HCT116 (cell line): Measurements from ENCODE around the gene DAZAP1. TPM values are rescaled to one million over a fixed set of nuclear protein-coding genes. Genes with fewer than 3 reads are reported as not detected.

Source experiments
- ATAC-seq: fragments of 200-7000 bp; cut with Tn5 transposase; 2 replicates; pipeline ENCODE4 v1.9.1; 2020; ENCODE audit warnings: mild to moderate bottlenecking, moderate library complexity
- BruUV-seq: library from RNA; stranded (reverse); fragments of 400-500 nt; replicated peaks from 2 replicates; lab custom pipeline; 2021; lab: Mats Ljungman, UMichigan
- CTCF ChIA-PET: fragments of 300-600 bp; sonication (Branson Sonifier 250); formaldehyde crosslinking; loops from one replicate; lab custom pipeline; 2021; ENCODE audit warnings: antibody characterized with exemption; lab: Charles Lee
- POLR2A ChIA-PET: fragments of 300-600, 350-600 bp; sonication (Branson Sonifier 250); formaldehyde crosslinking; loops from one replicate; lab custom pipeline; 2021; ENCODE audit warnings: antibody characterized with exemption; lab: Charles Lee
- RAD21 ChIA-PET, 2 experiments: fragments of 300-600 bp; sonication (Branson Sonifier 250); formaldehyde crosslinking; loops; one replicate each; lab custom pipeline; 2023; ENCODE audit warnings: low total read pairs in 2 of 2; ENCODE audit not compliant: uncharacterized antibody in 2 of 2, unreplicated experiment in 2 of 2, low non-redundant PET in 1 of 2; lab: Charles Lee
- DNase-seq: peaks from one replicate; pipeline ENCODE4 v3.0.0-alpha.2; 2010; ENCODE audit warnings: low read depth, low spot score
- H2AFZ ChIP-seq: fragments of 200-600 bp; shearing (Covaris generic), sonication (generic); 2 replicates; pipeline ENCODE4 v1.6.1; 2017; ENCODE audit warnings: low read depth, mixed run types, mixed read lengths, antibody characterized with exemption, low read length; ENCODE audit not compliant: poor library complexity, severe bottlenecking
- H3K27ac ChIP-seq: 2 replicates; pipeline ENCODE4 v1.5.1; 2012; ENCODE audit warnings: low read depth, low read length
- H3K27me3 ChIP-seq: fragments of 200-600 bp; sonication (generic); 2 replicates; pipeline ENCODE4 v1.6.1; 2016; ENCODE audit warnings: mixed run types, low read length, mixed read lengths; ENCODE audit not compliant: insufficient read depth
- H3K36me3 ChIP-seq, 2 experiments: fragments of 200-500 bp in 1 of 2; fragments of 200-600 bp in 1 of 2; sonication (Bioruptor generic) in 1 of 2; sonication (generic) in 1 of 2; 2 replicates each; pipeline versions ENCODE4 v1.5.1 to v1.6.1; 2014 to 2016; ENCODE audit warnings: low read length in 2 of 2, inconsistent platforms in 1 of 2, mixed read lengths in 1 of 2, mixed run types in 1 of 2; ENCODE audit not compliant: insufficient read depth in 2 of 2, control insufficient read depth in 1 of 2
- H3K4me1 ChIP-seq, 2 experiments: fragments of 200-600 bp in 1 of 2; sonication (generic) in 1 of 2; 2 replicates each; pipeline versions ENCODE4 v1.5.1 to v1.6.1; 2012 to 2017; ENCODE audit warnings: low read length in 2 of 2, inconsistent platforms in 1 of 2, mild to moderate bottlenecking in 1 of 2, mixed read lengths in 1 of 2, mixed run types in 1 of 2, moderate library complexity in 1 of 2; ENCODE audit not compliant: insufficient read depth in 2 of 2, control insufficient read depth in 1 of 2
- H3K4me2 ChIP-seq: fragments of 200-600 bp; sonication (generic); 2 replicates; pipeline ENCODE4 v1.6.1; 2017; ENCODE audit warnings: mixed run types, low read length, mixed read lengths
- H3K4me3 ChIP-seq, 2 experiments: fragments of 200-600 bp in 1 of 2; sonication (generic) in 1 of 2; replicated peaks in 1 of 2; 2 replicates each; pipeline ENCODE4 v1.5.1; 2011 to 2016; ENCODE audit warnings: low read length in 2 of 2, control low read depth in 1 of 2, low read depth in 1 of 2, mild to moderate bottlenecking in 1 of 2, mixed read lengths in 1 of 2, mixed run types in 1 of 2
- H3K79me2 ChIP-seq: fragments of 200-600 bp; sonication (generic); 2 replicates; pipeline ENCODE4 v1.6.1; 2017; ENCODE audit warnings: mild to moderate bottlenecking, mixed run types, low read length, moderate library complexity, mixed read lengths; ENCODE audit not compliant: insufficient read depth
- H3K9ac ChIP-seq: fragments of 200-600 bp; sonication (generic); 2 replicates; pipeline ENCODE4 v1.6.1; 2016; ENCODE audit warnings: low read length, mixed read lengths
- H3K9me2 ChIP-seq: fragments of 200-600 bp; sonication (generic), shearing (Covaris generic); 2 replicates; pipeline ENCODE4 v1.6.1; 2017; ENCODE audit warnings: mixed run types, mild to moderate bottlenecking, moderate library complexity; ENCODE audit not compliant: insufficient read depth
- H3K9me3 ChIP-seq, 2 experiments: fragments of 200-500 bp in 1 of 2; fragments of 200-600 bp in 1 of 2; sonication (Bioruptor generic) in 1 of 2; sonication (generic) in 1 of 2; 2 replicates each; pipeline ENCODE4 v1.6.1; 2014 to 2017; ENCODE audit warnings: low read length in 2 of 2, mixed read lengths in 2 of 2, inconsistent platforms in 1 of 2, low read depth in 1 of 2, mild to moderate bottlenecking in 1 of 2, mixed run types in 1 of 2, moderate library complexity in 1 of 2; ENCODE audit not compliant: control insufficient read depth in 1 of 2, insufficient read depth in 1 of 2
- H4K20me1 ChIP-seq: fragments of 200-600 bp; sonication (generic), shearing (Covaris generic); 2 replicates; pipeline ENCODE4 v1.6.1; 2017; ENCODE audit warnings: mixed run types, mild to moderate bottlenecking, moderate library complexity; ENCODE audit not compliant: insufficient read depth
- CBX3 ChIP-seq: IDR thresholded peaks from 2 replicates; pipeline ENCODE4 v1.6.1; 2012; ENCODE audit warnings: low read depth
- CEBPB ChIP-seq: IDR thresholded peaks from 2 replicates; pipeline ENCODE4 v1.6.1; 2012; ENCODE audit warnings: low read depth
- ELF1 ChIP-seq: IDR thresholded peaks from 2 replicates; pipeline ENCODE4 v1.6.1; 2012; ENCODE audit warnings: low read depth, borderline replicate concordance
- EZH2 ChIP-seq: fragments of 200-600 bp; sonication (generic); IDR thresholded peaks from 2 replicates; pipeline ENCODE4 v1.6.1; 2017; ENCODE audit warnings: antibody characterized with exemption, mixed run types
- EZH2phosphoT487 ChIP-seq: fragments of 200-600 bp; IDR thresholded peaks from 2 replicates; pipeline ENCODE4 v1.6.1; 2018; ENCODE audit warnings: antibody characterized with exemption, borderline replicate concordance
- JUND ChIP-seq: IDR thresholded peaks from 2 replicates; pipeline ENCODE4 v1.6.1; 2012
- POLR2A ChIP-seq: IDR thresholded peaks from 2 replicates; pipeline ENCODE4 v1.7.0; 2011; ENCODE audit warnings: borderline replicate concordance; ENCODE audit not compliant: insufficient read depth, insufficient read length; ENCODE audit errors: extremely low read depth
- POLR2AphosphoS5 ChIP-seq: IDR thresholded peaks from 2 replicates; pipeline ENCODE4 v1.6.1; 2011; ENCODE audit warnings: mild to moderate bottlenecking, low read depth, low read length, moderate library complexity
- RAD21 ChIP-seq: IDR thresholded peaks from 2 replicates; pipeline ENCODE4 v1.6.1; 2012; ENCODE audit warnings: low read depth, mild to moderate bottlenecking
- SIN3A ChIP-seq: IDR thresholded peaks from 2 replicates; pipeline ENCODE4 v1.6.1; 2012; ENCODE audit warnings: low read depth
- SP1 ChIP-seq: IDR thresholded peaks from 2 replicates; pipeline ENCODE4 v1.6.1; 2012; ENCODE audit warnings: low read depth
- SRF ChIP-seq: IDR thresholded peaks from 2 replicates; pipeline ENCODE4 v1.6.1; 2012; ENCODE audit warnings: low read depth
- TCF7L2 ChIP-seq: IDR thresholded peaks from 2 replicates; pipeline ENCODE4 v1.7.0; 2011; ENCODE audit warnings: borderline replicate concordance, inconsistent platforms; ENCODE audit not compliant: insufficient read depth, insufficient read length; ENCODE audit errors: extremely low read depth
- ZNF274 ChIP-seq: fragments of 200-500 bp; sonication (Bioruptor generic); IDR thresholded peaks from 2 replicates; pipeline ENCODE4 v1.6.1; 2014; ENCODE audit warnings: mild to moderate bottlenecking, low read depth, low read length, inconsistent platforms
- intact Hi-C: fragments of 100-400 bp; cut with micrococcal nuclease; formaldehyde crosslinking; loops from 2 replicates; pipeline ENCODE4 v1.10.0; 2022
- total RNA-seq: library from RNA; stranded (reverse); gene quantifications from one replicate; pipeline ENCODE4 v1.2.1, GENCODE V29; 2021; ENCODE audit not compliant: unreplicated experiment
- TF ChIP-seq, protein P1 (sequence below): IDR thresholded peaks from 2 replicates; pipeline ENCODE4 v1.6.1; 2011; ENCODE audit warnings: mild to moderate bottlenecking, low read length, moderate library complexity; ENCODE audit not compliant: insufficient replicate concordance; ENCODE audit errors: extremely low read depth

The DAZAP1 gene
- total RNA-seq, 1 experiment from 2014 or later = 191 TPM

DNA sequence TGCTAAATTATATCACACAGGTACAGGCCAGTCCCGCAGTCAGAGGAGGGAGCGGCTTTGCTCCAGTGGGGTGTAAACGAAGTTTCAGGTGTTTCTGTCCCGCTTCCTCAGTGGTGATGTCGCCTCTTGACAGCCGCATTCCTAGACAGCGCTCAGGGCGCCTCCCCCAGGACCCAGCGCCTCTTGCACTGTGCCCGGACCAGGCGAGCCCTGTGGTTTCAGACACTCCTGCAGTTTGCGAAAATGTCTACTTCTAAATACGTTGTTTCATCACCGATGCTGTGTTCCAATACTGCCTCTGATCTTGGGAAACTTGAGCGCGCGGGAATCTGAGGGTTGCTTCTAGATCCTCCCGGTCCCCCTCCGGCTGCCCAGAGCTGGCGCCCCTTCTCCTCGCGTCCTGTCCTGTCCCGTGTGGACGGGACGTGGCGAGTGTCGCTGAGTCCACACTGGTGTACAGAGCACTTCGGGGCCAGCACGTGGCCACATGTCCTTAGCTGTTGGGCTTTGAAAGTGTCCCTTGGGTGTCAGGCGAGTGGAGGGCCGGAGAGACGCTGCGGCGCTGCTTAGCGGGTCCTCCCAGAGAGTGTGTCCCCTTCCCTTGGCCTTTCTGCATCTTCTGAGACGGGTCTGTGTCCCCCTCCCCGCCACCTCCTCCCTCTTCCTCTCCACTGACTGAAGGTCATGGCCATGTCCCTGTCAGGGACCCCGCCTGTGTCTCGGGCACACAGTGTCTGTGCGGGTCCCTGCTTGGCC lies 16.2 kb downstream of the DAZAP1 start (continued):
- TF ChIP-seq, protein P1, sequence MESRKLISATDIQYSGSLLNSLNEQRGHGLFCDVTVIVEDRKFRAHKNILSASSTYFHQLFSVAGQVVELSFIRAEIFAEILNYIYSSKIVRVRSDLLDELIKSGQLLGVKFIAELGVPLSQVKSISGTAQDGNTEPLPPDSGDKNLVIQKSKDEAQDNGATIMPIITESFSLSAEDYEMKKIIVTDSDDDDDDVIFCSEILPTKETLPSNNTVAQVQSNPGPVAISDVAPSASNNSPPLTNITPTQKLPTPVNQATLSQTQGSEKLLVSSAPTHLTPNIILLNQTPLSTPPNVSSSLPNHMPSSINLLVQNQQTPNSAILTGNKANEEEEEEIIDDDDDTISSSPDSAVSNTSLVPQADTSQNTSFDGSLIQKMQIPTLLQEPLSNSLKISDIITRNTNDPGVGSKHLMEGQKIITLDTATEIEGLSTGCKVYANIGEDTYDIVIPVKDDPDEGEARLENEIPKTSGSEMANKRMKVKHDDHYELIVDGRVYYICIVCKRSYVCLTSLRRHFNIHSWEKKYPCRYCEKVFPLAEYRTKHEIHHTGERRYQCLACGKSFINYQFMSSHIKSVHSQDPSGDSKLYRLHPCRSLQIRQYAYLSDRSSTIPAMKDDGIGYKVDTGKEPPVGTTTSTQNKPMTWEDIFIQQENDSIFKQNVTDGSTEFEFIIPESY = no peak
- TF ChIP-seq TCF7L2 (no peak), SP1 (no peak), POLR2AphosphoS5 (no peak), ELF1 (no peak)
- TF ChIP-seq, all 23 proteins: peak for 0

DNA sequence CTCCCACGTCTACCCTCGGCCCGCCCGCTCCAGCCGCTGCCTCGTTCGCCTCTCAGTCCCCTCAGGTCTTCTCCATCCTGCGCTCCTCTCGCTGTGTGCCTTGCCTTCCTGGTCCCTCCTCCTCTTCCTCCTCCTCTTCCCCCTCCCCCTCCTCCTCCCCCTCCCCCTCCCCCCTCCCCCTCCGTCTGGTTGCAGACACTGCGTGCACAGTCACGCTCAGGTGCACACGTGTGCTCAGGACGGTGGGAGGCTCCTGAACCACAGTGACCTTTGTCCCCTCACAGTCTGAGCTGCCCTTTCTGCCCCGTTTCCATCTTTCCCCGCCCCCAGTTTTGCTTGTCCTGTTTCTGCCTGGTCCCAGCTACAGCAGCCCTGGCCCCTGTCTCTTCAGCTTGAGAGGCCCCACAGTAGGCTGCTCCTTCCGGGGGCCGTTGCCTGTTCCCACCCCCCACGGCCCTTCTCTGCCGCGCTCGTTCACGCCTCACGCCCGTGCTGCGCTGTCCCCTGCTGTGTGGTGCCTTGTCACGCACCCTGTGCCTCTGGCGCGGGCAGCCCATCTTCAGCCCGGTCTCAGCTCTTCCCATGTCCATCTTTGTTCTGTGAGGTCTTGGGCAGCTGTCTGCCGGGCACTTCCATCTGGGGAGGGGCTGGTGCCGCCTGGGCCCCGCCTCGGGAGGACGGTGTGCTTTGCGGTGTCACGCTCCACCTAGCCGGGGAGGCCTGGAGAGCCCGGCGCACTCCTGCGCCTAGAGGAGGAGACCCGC lies 17.0 kb downstream of the DAZAP1 start:
- ChIA-PET CTCF (no interaction called here), RAD21 (interaction anchor here in 1 of 2 experiments (0.5 kb wide), 1 partner anchor 177 kb away, joined by 3 read pairs; no protein-coding TSS in a partner anchor), POLR2A (no interaction called here)
- H3K9me3 ChIP-seq = no peaks in the 10 kb centered on the region
- no peak overlapping the region for H3K4me2 ChIP-seq
- no peak overlapping the region for H3K4me3 ChIP-seq
- TF ChIP-seq, protein P1 = no peak
- no peak for TF ChIP-seq POLR2A
- no peak for TF ChIP-seq RAD21
- TF ChIP-seq CEBPB = no peak
- TF ChIP-seq SP1 = no peak
- TF ChIP-seq SRF = no peak
- no peak for TF ChIP-seq EZH2
- no peak for TF ChIP-seq SIN3A
- TF ChIP-seq POLR2AphosphoS5 = no peak
- no peak for TF ChIP-seq JUND
- no peak for TF ChIP-seq ZNF274
- no peak for TF ChIP-seq EZH2phosphoT487
- TF ChIP-seq CBX3 = no peak
- no peak for ATAC-seq
- H3K9me2 ChIP-seq = no peaks in the 10 kb centered on the region
- H3K79me2 ChIP-seq = peaks cover 95% of the 10 kb centered on the region
- intact Hi-C loops = no loop called here
- H3K36me3 ChIP-seq = peaks cover 49 to 76% of the 10 kb centered on the region in 2 experiments
- no peak overlapping the region for H3K27ac ChIP-seq
- no TSS peak for BruUV-seq
- H3K9ac ChIP-seq = no peak overlapping the region
- no peaks in the 10 kb centered on the region for H3K4me1 ChIP-seq
- H2AFZ ChIP-seq = no peak overlapping the region
- H4K20me1 ChIP-seq = no peaks in the 10 kb centered on the region
- no peaks in the 10 kb centered on the region for H3K27me3 ChIP-seq
- no peak for DNase-seq
